Amniotic epithelial cell (primary cell): Measurements from ENCODE around the gene NHEJ1.

Experiments used
- DNase-seq: peaks from one replicate; pipeline ENCODE4 v3.0.0-alpha.2; 2010; ENCODE audit warnings: low read depth

The NHEJ1 gene

DNA sequence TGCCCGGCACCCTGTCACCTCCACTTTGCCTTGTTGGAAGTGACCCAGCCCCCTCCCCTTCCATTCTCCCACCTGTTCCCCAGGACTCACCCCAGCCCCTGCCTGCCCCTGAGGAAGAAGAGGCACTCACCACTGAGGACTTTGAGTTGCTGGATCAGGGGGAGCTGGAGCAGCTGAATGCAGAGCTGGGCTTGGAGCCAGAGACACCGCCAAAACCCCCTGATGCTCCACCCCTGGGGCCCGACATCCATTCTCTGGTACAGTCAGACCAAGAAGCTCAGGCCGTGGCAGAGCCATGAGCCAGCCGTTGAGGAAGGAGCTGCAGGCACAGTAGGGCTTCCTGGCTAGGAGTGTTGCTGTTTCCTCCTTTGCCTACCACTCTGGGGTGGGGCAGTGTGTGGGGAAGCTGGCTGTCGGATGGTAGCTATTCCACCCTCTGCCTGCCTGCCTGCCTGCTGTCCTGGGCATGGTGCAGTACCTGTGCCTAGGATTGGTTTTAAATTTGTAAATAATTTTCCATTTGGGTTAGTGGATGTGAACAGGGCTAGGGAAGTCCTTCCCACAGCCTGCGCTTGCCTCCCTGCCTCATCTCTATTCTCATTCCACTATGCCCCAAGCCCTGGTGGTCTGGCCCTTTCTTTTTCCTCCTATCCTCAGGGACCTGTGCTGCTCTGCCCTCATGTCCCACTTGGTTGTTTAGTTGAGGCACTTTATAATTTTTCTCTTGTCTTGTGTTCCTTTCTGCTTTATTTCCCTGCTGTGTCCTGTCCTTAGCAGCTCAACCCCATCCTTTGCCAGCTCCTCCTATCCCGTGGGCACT is 21.9 kb upstream of the NHEJ1 start:
- no peak for DNase-seq

DNA sequence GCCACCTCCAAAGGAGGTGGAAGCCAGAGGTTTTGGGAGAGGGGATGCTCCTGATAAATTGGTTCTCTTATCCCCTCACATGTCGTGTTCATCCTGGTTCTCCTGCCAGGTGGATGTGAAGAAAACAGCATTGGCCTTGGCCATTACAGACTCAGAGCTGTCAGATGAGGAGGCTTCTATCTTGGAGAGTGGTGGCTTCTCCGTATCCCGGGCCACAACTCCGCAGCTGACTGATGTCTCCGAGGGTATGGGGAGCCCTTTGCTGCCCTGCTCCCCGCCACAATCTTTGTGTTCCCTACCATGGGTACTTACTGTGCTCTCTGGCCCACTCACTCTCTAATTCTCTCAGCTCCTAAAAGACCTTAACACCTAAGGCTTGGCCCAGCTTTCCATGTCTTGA is 20.9 kb upstream of the NHEJ1 start:
- DNase-seq, result no peak

DNA sequence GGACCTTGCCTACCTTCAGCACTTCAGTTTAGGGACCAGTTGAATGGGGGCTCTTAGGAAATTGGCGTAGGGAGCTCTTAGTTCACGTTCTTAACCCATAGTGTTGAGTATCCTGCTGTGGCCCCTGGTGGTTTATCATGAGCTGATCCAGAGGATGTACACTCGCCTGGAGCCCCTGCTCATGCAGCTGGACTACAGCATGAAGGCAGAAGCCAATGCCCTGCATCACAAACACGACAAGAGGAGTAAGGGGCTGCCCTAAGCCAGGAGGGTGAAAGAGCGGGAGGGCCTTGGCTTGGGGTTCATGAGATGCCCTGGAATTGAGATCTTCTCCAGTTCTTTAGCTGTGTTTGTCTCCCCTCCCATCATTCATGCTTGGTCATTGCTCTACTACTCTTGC is 20.3 kb upstream of the NHEJ1 start:
- DNase-seq, result no peak

DNA sequence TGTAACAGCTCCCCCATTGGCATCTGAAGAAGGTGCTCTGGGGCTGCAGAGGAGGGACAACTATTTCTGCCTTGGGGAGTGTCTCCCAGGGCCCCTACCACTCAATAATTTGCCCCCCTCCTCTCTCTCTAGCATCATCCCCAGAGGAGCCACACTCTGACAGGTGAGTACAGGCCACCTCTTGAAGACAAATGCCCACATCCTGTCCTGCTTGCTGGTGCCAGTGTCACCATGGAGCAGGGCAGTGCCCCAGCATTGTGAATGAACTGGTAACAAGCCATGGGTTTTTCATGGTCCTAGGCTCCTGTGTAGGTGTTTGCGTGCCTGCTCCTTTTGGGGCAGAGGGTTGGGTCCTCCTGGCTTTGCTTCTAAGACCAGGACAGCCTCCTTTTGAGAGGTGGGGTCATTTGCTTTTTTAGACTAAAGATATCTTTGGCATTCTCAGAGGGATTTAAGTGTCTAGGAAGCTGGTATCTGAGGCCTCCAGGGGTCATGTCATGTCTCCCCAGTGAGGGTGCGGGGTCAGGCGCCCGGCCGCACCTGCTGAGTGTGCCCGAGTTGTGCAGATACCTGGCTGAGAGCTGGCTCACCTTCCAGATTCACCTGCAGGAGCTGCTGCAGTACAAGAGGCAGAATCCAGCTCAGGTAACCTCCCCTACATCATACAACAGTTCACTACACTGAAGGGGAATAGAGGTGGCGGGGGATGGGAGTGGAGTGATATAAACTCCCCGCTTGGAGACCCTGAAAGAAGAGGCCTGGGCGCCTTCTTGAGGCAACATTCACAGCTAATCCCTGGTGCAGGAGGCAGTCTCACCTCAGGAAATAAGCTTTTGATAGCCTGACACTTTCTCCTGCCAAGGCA is 19.2 kb upstream of the NHEJ1 start:
- DNase-seq, result no peak

DNA sequence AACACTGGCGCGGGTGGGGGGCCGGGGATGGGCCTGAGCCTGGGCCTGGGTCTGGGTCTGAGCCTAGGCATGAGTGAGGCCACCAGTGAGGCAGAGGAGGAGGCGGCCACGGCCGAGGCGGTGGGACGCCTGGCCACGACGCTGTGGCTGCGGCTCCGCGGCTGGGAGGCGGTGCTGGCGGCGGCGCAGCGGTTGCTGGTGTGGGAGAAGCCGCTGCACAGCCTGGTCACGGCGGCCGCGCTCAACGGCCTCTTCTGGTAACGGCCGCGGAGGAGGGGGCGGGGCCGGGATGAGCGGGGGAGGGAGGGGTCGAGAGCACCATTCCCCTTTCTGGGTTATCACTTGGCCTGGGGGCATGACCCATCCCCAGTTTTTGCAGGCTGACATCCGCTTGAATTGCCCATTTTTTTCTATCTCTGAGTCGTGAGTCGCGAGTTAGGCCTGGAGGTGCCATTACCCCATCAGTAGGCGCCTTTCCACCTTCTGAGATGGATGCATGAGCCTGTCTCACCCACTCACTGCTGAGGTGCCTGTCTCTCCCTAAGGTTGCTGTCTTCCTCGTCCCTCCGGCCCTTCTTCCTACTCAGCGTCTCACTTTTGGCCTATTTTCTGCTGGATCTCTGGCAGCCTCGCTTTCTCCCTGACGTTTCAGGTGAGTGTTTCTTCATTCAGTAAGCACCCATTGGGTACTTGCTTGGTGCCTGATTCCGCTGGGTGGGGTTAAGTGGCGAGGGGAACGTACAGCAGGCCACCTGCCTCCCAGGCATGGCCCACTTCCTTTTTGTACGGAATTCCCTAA is 18.0 kb upstream of the NHEJ1 start:
- no peak for DNase-seq

DNA sequence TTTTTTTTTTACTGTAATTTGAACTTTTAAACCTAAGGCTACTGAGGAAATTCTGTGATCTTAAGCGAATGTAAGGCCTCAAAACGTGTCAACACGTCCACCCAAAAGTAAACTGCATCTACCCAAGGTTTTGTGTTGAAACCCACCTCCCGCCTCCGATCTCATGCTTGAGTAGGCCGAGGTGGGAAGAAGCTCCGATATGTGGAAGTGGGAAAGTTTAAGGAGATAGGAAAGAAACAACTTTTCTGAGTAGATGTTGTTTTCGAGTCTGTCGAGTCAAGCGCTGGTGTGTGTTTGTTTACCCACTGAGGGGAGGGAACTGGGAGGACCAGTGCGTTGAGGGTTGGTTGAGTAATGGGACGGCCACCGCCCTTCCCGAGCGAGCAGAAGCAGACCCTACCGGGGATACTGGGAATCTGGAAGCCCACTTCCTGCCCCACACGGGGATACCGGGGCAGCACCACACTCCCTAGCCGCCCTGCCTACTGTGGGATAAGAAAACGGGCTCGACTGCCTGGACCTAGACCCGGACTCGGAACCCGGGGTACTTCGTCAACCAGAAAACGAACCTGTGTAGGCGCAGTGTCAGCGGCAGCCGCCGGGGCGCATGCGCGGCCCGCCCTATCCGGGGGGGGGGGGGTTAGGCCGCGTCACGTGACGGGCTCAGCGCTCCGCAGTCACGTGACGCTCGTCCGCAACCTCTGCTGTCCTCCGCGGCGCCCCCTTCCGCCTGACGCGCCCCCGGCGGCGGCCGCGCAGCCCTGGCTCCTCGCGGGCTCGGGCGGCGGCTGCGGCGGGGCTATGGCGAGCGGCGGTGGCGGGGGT is 17.1 kb upstream of the NHEJ1 start, which contains the start of gene RETREG2:
Gene RETREG2 (plus strand): TSS at position 724 of the 825 bp plus-strand sequence. CDS start 78 bp downstream, at position 802.
- DNase-seq, result peak; percentile 93

DNA sequence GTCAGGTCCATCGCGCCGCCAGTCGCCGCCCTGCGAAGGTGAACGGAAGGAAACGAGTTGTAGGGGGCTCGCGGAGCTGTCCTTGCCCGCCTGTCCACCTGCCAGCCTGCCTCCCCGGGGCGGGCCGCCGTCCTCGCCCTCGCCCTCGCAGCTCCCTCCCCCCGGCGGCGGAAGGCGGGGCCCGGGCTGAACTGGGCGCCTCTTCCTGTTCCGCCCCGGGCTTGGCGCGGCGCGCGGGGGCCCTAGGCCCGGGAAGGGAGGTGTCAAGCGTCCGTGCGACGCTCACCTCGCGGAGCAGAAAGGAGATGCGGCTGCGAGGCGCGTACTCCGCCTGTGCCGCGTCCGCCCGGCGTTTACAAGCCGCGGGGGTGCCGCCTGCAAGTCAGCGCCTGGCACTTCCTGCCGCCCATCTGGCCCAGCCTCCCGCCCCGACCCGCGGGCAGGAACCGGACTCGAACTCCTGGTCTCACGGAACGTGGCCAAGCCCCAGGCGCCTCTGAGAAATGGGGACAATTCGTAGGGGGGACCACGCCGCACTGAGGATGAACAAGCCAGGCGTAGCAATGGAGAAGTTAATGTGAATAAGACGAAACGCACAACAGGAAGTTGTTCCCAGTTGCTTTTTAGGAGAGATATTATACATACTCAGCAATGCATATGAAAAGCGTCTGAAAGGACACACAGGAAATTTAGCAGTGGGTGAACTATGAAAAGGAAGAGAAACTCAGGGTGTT is 16.4 kb upstream of the NHEJ1 start, which contains the start of gene CNPPD1:
Gene CNPPD1 (minus strand): TSS at position 108 of the 734 bp plus-strand sequence. CDS start 97 bp downstream, at position 11.
- DNase-seq, result peak; percentile 66

DNA sequence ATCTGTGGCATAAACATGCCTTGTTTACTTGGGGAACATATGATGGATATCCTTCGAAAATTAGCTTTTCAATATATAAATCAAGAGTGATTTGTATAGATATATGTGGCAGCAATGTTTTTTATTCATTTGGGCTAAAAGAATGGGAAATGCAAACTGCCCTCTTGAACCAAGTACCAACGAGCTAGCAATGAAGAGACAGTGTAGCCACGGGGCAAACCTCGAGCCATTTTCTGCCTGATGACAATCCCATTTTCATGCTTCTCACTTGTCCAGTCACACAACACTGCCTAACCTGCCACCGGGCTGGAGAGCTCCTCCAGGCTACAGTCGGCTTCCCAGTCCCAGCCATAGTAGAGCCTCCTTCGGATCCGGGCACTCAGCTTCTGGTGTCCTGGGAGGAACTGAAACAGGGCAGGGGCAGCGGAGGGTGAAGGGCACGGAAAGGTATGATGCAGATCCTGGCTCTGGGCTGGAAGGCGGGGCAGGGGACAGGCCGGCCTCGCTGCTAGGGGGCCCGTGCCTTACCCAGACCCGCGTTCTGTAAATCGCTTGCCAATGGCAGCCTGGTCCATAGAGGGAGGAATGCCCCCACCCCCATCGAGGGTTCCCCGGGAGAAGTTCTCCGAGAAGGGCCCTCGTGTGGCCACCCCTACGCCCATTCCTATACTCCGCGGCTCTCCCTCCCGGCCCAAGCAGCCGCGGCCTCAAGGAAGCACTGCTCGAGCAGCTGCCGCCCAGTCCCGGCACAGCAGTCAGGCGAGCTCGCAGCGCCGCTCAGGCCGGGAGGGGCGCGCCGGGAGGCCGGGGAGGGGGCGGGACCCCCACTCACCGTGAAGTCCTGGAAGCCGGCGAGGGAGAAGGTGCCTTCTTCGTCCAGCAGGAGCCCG is 15.6 kb upstream of the NHEJ1 start:
- DNase-seq, result peak; percentile 24

DNA sequence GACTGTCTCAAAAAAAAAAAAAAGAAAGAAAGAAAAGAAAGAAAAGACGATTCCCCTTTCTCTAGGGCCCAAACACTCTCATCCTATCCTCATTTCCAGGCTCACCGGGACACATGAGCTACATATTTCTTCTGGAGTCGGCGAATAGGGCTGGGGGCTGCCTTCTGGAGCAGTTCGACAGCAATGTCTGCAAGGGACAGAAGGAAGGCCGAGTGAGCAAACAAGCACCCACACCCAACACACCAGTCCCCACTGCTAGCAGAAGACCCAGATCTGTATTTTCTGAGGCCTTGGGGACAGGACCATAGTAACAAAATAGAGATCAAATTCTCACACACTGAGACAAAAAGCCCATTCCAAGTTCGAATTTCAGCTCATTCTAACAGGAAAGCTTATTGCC is 14.9 kb upstream of the NHEJ1 start:
- DNase-seq, result no peak

DNA sequence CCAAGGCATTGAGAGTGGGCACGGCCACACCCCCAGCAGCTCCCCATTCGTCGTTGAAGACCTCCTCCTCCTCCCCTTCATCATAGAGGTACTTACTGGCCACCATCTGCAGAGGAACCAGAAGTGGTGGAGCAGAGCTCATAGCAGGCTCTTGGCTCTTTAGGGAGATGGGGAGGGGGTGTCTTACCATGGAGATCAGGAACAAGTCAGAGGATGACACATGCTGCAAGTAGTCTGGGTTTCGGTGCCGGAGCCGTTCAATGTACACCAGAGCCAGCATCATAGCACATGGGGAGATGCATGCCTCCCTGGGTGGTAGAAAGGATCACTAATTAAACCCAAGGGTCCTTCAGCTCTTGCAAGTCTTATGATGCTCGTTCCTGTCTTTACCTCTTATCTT is 14.2 kb upstream of the NHEJ1 start:
- DNase-seq, result no peak

DNA sequence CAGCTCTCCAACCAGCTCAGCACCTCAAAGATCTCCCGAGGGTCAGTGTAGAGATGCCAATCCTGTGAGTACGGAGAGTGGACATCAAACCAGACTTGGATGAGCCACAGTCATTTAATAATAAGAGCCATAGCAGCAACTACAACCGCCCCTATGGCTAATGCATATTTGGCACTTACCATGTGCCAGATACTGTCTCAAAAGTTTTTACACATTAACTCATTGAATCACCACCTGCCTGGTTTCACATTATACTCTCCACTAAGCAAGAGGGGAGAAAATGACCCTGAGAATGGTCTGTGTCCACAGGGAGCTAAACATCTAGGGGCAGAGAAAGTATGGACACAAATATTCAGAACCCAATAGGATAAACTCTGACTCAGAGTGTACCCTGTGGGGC is 13.5 kb upstream of the NHEJ1 start:
- no peak for DNase-seq

DNA sequence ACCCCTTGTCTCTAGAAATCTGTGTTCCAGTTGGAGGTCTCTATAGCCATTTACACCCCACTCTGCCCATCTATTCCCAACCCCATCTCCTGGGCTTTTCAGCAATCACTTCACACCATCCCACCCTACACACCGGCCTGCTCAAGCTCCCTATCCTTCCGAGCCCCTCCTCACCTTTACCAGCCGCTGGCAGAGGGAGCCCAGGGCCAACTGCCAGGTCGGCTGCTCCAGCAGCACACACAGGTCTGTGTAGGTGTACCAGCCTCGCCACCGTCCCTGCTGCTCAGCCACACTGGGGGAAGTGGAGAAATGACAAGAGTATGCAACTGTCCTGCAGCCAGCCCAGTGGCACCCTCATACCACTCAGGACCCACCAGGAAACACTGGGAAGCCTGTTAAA is 12.6 kb upstream of the NHEJ1 start:
- DNase-seq, result no peak

DNA sequence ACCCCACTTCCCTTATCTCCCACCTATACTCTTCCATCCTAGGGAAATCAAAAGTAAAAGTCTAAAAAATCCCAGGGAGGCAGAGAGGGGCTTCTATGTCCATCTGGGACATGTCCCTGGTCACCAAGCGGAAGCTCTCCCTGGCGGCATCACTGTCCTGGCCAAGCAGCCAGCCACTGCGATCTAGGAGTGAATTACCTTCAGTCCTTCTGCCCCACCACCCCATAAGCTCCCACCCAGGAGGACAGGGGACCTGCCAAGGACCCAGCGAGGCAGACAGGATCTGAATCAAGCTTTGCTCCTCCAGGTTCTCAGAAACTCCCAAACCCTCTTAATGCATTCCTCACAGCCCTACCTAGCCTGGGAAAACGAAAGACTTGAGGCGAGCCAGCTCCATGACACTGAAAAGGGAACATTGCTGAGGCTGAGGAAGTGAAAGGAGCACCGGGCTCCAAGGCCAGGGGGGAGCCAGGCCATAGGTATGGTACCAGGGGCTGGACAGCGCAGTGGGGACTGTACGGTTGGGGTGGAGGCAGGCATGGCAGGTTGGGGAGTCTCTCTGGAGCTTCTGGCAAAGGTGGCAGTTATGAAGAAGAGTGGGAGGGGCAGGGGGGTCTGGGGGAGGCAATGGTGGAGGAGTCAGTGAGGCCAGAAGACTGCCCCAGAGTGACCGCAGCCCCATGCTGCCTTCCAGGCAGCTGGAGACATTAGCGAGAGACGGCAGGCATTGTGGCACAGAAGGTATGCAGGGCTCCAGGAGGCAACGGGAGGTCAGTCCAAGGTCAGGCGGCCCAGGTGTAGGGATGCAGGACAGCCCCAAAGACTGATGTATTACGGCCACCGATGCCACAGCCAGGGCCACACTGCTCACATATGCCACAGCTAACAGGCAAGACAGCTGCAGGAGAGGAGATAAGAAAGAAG is 11.9 kb upstream of the NHEJ1 start:
- DNase-seq, result no peak

DNA sequence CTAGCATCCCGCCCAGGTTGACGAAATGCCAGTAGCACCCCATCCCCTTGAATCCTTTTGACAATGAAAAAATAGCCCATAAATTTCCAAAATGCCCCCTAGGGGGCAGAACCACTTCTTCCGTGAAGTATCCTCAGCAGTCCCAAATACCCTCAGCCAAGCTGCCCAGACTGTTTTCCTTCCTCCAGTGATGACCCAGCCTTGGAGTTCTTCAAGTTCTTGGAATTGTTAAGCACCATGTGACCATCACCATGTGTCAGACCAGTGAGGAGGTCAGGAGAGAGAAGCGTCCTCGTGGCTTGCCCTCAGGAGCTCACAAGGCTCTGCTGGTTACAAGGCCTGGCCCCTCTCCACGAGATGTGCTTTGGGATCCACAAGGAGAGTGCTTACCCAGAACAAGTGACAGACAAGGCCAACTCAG is 10.6 kb upstream of the NHEJ1 start:
- peak; percentile 95 for DNase-seq

DNA sequence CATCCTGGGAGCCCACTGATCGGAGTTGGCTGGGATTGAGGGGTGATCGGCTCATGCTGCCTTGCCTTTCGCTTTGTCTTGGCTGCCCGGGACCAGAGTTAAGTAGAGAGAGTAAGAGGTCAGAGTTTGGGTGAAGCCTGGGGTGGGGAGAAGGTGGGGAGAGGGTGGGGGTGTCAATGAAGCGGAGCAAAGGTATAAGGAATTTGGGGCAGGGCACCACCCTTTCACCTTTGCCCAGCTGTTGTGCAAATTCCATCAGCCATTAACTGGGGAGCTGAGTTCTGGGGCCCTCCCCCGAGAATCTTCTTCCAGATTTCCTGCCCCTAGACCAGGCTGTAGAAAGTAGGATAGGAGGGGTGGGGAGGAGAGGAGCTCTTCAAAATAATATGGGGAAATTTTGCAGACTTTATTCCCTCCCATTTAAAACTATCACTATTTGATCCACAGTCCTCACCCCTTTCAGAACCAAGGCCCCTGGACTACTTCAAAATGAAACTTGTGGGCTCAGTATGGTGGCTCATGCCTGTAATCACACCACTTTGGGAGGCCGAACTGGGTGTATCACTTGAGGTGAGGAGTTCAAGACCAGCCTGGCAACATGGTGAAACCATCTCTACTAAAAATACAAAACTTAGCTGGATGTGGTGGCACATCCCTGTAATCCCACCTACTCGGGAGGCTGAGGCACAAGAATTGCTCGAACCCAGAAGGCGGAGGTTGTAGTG is 9.5 kb upstream of the NHEJ1 start, which contains the start of gene SLC23A3:
Gene SLC23A3 (minus strand): TSS at position 100 of the 725 bp plus-strand sequence. CDS start 45 bp downstream, at position 55.
- no peak for DNase-seq

DNA sequence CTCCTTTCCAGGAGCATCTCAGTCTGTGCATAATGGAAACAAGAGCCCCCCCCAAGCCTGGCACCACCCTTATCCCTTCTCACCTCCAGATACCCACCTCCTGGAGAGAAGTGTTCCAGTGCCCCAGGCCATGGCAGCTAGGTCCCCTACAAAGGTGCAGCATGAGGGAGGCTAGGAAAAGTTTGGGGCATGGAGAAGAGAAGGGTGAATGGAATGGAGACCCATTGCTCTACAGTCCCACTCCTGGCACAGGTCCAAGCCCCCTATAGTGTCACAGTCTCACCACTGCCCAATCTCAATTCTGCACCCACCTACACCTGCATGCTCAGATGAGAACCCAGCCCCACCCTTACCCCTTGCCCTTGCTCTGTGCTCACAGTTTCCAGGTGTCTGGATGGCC is 8.3 kb upstream of the NHEJ1 start:
- DNase-seq, result no peak

DNA sequence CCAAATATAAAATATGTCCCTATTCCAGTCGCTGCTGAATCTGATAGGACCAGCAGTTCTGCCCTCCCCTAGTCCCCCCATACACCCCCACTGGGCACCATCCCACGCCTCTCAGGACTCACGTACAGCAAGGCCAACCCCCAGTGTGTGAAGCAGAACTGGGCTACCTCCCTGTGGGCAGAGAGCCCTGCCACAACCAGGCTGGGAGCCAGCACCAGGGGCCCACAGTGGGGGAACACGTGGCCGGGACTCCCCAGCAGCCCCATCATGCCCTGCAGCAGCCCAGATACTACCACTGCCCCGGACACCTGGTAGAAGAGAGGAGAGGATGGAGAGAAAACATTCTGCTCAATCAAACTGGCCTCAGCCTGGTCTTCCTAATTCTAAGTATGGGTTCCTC is 7.9 kb upstream of the NHEJ1 start:
- no peak for DNase-seq

DNA sequence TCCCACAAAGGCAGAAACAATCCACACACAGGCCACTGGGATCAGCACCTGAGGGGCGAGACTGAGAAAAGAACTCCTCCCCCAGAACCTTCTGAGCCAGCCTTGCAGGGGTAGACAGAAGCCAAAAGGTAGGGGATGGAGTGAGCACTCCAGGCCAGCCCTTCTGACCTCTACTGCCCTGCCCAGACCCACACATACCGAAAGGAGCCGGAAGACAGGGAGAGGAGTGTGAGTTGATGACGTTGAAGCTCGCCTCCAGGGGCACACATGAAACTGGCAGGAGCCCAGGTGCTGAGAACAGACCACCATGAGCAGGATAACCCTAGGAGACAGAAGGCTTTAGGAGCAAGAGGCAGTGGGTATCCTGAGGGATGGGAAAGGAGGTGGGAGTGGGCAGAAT is 7.4 kb upstream of the NHEJ1 start:
- DNase-seq, result no peak
